IMR-90 (cell line): Measurements from ENCODE around the gene TFRC.

ENCODE experiments used
- BHLHE40 ChIP-seq: fragments of 150-350 bp; IDR thresholded peaks from 2 replicates; pipeline ENCODE4 v1.6.1; 2016; ENCODE audit warnings: mild to moderate bottlenecking, low read depth, low read length
- CEBPB ChIP-seq: IDR thresholded peaks from 2 replicates; pipeline ENCODE4 v1.6.1; 2012; ENCODE audit warnings: low read depth, low read length, improper control_type of control experiment
- CHD1 ChIP-seq: IDR thresholded peaks from 2 replicates; pipeline ENCODE4 v1.6.1; 2012; ENCODE audit warnings: low read depth, low read length, improper control_type of control experiment
- FOS ChIP-seq: fragments of 150-350 bp; IDR thresholded peaks from 2 replicates; pipeline ENCODE4 v1.6.1; 2016; ENCODE audit warnings: low read depth, low read length
- MAFK ChIP-seq: IDR thresholded peaks from 2 replicates; pipeline ENCODE4 v1.6.1; 2012; ENCODE audit warnings: low read depth, low read length, improper control_type of control experiment
- MAZ ChIP-seq: IDR thresholded peaks from 2 replicates; pipeline ENCODE4 v1.6.1; 2012; ENCODE audit warnings: low read depth, mild to moderate bottlenecking, low read length, improper control_type of control experiment, moderate library complexity, borderline replicate concordance
- MXI1 ChIP-seq: IDR thresholded peaks from 2 replicates; pipeline ENCODE4 v1.6.1; 2012; ENCODE audit warnings: low read depth, mild to moderate bottlenecking, low read length, moderate library complexity, borderline replicate concordance
- POLR2A ChIP-seq: IDR thresholded peaks from 2 replicates; pipeline ENCODE4 v1.6.1; 2012; ENCODE audit warnings: mild to moderate bottlenecking, low read depth, low read length
- RAD21 ChIP-seq: IDR thresholded peaks from 2 replicates; pipeline ENCODE4 v1.6.1; 2012; ENCODE audit warnings: low read length, improper control_type of control experiment
- RCOR1 ChIP-seq: IDR thresholded peaks from 2 replicates; pipeline ENCODE4 v1.6.1; 2012; ENCODE audit warnings: mild to moderate bottlenecking, low read length, improper control_type of control experiment; ENCODE audit not compliant: insufficient replicate concordance
- RFX5 ChIP-seq: IDR thresholded peaks from 2 replicates; pipeline ENCODE4 v1.8.0; 2012; ENCODE audit warnings: low read depth, mild to moderate bottlenecking, low read length, moderate library complexity
- SMC3 ChIP-seq: fragments of 150-350 bp; IDR thresholded peaks from 2 replicates; pipeline ENCODE4 v1.6.1; 2016; ENCODE audit warnings: low read depth, mild to moderate bottlenecking, antibody characterized with exemption, low read length, moderate library complexity
- TF ChIP-seq, protein P1 (sequence below): conservative IDR thresholded peaks from 2 replicates; pipeline ENCODE4 v1.5.1; 2012; ENCODE audit warnings: mild to moderate bottlenecking, low read depth, low read length, improper control_type of control experiment
- TF ChIP-seq, protein P2 (sequence below): fragments of 150-350 bp; IDR thresholded peaks from 2 replicates; pipeline ENCODE4 v1.6.1; 2017; ENCODE audit warnings: mild to moderate bottlenecking, antibody characterized with exemption, low read length, low read depth

DNA sequence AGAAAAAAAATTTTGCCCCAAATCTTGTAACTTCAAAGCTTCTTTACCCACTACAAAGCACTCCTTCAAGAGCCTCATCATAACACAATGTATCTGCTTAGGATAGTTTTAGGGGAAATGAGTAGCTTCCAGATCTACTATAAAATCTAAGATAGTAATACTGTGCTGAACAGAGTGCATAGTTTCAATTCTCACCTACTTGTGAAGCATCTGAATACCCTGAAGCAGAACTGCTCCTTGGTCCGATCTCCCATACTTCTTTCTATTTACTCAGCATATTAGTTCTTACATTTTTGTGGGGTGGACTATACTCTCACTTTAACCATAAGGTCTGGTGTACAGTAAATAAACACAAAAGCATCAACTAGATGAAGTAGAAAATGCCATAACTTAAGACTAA lies 9.6 kb downstream of the TFRC start:
- TF ChIP-seq RCOR1 (no peak), BHLHE40 (no peak), MAFK (no peak), CEBPB (no peak), RAD21 (no peak), SMC3 (no peak), MAZ (no peak), POLR2A (no peak), RFX5 (no peak), MXI1 (no peak), FOS (no peak), CHD1 (no peak)
- TF ChIP-seq, protein P1, sequence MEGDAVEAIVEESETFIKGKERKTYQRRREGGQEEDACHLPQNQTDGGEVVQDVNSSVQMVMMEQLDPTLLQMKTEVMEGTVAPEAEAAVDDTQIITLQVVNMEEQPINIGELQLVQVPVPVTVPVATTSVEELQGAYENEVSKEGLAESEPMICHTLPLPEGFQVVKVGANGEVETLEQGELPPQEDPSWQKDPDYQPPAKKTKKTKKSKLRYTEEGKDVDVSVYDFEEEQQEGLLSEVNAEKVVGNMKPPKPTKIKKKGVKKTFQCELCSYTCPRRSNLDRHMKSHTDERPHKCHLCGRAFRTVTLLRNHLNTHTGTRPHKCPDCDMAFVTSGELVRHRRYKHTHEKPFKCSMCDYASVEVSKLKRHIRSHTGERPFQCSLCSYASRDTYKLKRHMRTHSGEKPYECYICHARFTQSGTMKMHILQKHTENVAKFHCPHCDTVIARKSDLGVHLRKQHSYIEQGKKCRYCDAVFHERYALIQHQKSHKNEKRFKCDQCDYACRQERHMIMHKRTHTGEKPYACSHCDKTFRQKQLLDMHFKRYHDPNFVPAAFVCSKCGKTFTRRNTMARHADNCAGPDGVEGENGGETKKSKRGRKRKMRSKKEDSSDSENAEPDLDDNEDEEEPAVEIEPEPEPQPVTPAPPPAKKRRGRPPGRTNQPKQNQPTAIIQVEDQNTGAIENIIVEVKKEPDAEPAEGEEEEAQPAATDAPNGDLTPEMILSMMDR, result no peak
- TF ChIP-seq, protein P2, sequence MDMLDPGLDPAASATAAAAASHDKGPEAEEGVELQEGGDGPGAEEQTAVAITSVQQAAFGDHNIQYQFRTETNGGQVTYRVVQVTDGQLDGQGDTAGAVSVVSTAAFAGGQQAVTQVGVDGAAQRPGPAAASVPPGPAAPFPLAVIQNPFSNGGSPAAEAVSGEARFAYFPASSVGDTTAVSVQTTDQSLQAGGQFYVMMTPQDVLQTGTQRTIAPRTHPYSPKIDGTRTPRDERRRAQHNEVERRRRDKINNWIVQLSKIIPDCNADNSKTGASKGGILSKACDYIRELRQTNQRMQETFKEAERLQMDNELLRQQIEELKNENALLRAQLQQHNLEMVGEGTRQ, result no peak
